ENCODE results near the gene CA7.

Gene CA7

DNA sequence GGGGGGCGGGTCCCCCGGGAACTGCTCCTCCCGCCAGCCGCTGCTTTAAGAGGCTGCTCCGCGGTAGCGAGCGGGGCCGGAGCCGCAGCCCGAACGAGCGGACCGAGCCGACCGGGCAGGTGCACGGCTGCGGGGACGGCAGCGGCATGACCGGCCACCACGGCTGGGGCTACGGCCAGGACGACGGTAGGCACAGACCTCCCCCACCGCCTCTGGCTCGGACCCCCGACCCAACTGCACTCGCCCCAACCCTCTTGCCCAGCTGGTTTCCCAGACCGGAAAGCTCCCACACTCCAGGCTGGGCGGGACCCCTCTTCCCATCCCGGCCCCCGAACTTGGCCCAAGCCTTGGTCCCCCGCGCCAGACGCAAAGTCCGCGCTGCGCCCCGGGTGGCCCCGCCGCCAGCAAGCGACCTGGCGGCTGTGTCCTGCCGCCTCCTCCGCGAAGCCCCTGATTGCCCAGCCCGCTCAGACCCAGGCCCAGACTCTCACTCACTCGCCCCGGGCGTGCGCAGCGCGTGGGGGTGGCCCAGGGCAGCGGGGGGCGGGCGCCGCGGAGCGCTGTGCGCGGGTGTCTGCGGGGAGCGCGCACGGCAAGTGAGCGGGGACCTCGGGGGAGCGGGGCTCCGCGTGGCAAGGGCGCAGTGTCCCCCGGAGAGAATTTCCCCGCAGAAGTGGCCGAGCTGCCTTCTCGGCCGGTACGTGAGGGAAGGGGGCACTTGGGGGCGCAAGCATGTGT is at the start of gene CA7:
Gene CA7, plus strand, starts transcription at position 73 of the 738 bp plus-strand sequence. Its CDS starts 74 bp downstream, at position 147.
- DNase-seq (ENCODE audit: insufficient read length, low spot score) (no peak), FAIRE-seq (no peak)

DNA sequence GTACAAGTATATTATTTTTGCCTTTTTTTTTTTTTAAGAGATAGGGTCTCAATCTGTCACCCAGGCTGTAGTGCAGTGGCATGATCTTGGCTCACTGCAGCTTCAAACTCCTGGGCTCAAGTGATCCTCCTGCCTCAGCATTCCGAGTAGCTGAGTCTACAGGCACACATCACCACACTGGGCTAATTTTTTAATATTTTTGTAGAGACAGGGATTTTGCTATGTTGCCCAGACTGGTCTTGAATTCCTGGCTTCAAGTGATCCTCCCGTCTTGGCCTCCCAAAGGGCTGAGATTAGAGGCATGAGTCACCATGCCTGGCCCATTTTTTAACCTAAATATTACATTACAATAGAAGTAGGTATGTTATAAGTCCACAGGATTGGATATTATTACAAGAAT is 46.1 kb upstream of the CA7 start:
- DNase-seq (ENCODE audit: insufficient read length, low spot score) (no peak), FAIRE-seq (no peak)

DNA sequence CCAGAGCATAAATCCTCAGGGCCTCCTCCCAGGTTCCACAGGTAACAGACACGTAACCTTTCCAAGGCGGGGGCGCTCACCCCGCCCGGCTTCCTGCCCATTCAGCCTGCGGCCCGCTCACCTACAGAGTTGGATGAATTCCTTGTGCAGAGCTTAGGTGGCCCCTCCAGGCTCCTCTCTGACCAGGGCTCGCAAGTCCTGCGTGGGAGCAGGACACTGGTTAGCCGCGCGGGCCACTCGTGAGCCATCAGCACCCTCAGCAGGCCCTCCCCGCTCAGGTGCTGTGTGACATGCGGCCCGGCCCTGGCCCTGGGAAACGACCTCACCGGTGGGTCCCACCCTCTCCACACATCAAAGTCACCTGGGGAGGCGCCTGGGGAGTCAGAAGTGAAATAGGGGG is 43.4 kb upstream of the CA7 start:
- DNase-seq (ENCODE audit: insufficient read length, low spot score) (no peak), FAIRE-seq (no peak)

DNA sequence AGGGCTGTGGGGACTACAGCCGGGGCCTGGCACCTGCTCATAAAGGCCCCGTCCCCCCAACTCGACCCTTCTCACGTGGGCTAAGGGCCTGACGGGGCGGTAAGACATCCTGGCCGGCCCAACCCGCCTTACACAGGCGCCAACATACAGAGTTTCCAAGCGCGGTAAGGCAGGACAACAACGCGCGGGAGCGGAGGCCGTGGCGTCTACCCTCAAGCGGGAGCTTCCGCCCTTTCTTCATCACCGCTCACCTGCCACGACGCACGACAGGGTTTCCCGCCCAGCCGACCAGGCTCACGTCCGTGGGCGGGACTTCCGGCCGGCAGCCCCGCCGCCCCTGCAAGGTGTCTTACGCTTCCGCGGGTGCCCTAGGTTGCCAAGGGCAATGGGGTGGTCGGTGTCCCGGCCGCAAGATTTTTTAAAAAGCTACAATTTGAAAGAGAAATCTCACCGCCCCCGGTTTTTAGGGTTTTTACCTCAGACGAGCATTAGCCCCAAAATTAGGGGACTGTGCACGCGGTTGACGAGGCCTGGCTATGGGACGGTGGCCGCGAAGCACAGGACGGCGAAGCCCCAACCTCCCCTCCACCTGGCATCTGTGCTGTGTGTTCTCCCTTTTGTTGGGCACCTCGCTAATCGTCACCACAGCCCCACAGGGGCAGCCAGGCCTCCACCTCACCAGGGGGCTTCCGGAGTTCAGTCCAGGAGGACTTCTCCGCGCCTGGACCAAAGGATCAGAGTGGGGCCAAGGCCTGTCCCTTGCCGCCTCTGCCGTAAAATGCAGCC is 42.7 kb upstream of the CA7 start, which contains the start of gene TERB1:
Gene TERB1, minus strand, starts transcription at position 265 of the 786 bp plus-strand sequence. CDS start 4,786 bp downstream, outside the sequence.
- DNase-seq (ENCODE audit: insufficient read length, low spot score), result no peak
- FAIRE-seq, result no peak

DNA sequence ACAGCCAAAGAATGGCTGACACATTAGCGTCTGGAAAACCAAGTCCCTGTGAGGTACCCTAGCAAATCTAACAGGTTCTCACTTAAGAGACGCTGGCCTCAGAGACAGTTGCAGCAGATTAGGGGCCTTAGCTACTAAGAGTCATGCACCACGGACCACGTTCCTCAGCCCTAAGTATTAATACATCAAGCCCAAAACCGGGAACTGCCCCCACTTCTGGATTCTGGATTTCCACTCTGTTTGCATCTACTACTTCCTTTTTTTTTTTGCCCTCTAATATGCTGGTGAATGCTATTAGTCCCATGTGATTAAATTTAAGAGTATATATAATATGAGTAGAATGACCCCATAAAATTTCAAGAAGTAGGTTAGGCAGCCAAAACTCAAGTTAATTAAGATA is 42.1 kb upstream of the CA7 start:
- FAIRE-seq (no peak), DNase-seq (ENCODE audit: insufficient read length, low spot score) (no peak)

DNA sequence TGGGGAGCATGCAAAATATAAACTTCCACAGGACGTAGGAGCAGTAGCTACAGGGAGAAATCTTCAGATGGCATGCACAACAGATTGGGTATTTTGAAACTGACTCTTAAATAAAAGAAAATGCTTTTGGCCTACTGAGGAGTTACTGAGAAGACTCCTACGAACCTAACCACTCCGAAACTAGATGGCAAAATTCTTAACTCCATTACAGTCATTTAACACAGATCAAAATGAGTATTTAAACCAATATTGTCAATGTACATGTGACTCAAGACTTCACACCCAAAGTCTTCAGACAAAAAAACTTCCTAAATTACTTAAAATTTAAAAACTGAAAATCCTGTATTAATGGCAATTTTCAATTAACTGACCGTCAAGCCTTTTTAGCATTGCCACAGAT is 34.4 kb upstream of the CA7 start:
- DNase-seq (ENCODE audit: insufficient read length, low spot score), result no peak
- FAIRE-seq, result no peak

DNA sequence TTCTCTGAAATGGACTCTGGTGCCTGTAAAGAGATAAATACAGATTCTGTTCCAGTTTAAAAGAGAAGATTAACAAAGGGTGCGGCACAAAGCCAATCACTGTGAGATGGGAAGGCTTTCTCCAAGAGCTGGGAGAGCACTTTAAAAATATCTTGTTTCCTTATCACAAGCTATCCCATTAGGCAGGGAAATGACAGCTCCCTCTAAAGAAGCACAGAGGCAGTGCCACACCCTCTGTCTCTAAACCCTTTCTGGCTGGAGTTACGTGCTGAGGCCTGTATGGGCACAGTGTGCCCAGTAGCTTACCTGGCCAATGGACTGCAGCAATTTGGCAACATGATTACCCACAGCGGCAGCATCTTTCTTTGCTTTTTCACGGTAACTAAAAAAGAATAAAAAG is 33.8 kb upstream of the CA7 start:
- DNase-seq (ENCODE audit: insufficient read length, low spot score) (no peak), FAIRE-seq (no peak)

DNA sequence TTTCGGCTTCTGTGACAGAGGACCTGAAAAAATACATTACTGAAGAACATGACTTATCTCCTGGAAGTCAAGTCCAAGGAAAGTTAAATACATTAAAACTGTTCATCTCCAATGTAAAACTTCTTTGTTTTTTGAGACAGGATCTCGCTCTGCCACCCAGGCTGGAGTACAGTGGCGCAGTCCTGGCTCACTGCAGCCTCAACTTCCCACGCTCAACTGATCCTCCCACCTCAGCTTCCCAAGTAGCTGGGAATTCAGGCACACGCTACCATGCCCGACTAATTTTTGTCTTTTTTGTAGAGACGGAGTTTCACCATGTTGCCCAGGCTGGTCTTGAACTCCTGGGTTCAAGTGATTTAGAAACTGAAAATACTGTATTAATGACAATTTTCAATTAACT is 33.2 kb upstream of the CA7 start:
- DNase-seq (ENCODE audit: insufficient read length, low spot score) (no peak), FAIRE-seq (no peak)

DNA sequence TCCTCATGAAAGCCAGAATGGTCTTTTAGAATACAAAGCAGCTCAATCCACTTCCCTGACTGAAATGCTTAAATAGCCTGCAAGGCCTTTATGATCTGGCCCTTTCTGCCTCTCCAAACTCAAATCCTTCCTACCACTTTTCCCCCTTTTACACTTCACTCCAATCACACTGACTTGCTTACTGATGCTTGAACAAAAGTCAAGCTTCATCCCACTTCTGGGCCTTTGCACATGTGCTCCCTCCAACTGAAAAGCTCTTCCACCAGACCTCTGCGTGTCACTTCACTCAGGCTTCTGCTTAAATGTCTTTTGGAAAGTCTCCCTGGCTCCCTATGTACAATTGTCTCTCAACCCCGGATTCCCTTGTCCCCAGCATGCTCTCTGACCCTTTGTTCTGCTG is 29.5 kb upstream of the CA7 start:
- DNase-seq (ENCODE audit: insufficient read length, low spot score), result no peak
- FAIRE-seq, result no peak

DNA sequence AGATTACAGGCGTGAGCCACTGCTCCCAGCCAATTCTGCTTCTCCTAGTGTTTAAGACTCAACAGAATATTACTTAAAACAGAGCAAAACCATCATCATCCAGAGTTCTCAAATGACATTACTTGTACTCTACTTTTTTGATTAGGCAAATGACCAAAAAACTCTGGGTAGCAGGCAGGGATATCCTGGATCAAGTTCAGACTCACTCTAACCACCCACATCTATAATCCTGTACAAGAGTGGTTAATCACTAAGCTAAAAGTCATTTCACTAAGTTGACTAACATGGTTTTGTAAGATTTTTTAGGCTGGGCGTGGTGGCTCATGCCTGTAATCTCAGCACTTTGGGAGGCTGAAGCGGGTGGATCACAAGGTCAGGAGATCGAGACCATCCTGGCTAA is 20.2 kb upstream of the CA7 start:
- DNase-seq (ENCODE audit: insufficient read length, low spot score) (no peak), FAIRE-seq (no peak)

DNA sequence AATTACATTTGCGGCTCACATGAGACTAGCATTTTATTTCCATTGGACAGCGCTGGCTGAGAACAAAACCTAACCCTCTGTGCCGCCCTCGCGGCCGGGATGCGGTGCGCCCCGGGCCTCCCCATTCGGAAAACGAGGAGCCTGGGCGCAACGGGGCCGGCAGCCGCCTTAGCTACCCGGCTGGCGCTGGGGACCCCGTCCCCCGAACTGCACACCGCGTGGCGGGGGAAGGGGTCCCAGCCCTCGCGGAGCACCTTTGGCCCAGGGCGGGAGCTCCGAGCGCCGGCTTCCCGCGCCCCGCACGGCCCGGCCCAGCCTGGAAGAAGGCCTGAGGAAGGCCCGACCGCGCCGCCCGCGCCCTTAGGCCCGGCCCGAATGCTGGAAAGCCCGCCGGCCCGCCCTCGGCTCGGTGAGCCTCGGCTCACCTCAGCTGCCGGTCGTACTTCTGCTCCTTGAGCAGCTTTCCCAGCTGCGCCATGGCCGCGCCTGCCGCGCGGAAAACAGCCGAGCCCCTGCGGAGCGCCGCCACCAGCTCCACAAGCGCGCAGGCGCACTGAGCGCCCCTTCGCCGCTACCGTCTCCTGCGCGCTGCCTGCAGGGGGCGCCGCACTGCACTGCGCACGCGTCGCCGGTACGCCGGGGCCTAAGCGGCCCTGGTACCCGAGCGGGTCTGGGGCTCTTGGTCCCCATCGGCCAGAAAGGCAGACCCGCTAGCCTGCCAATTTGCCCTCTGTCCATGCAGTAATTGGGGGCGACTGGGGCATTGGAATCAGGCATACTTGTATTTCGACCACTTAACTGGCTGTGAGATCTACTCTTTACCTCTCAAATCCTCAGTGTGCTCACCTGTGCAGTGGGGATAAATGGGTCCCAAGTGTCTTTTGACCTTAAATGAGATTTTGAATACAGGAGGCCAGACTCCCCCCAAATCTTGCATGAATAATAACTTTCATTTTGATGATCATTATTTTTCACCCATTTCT is 13.5 kb upstream of the CA7 start, which contains the start of gene NAE1:
Gene NAE1, minus strand, starts transcription at position 555 of the 983 bp plus-strand sequence. Its CDS starts 77 bp downstream, at position 478.
- FAIRE-seq, result peak; percentile 89
- peak; percentile 86 for DNase-seq (ENCODE audit: insufficient read length, low spot score)

DNA sequence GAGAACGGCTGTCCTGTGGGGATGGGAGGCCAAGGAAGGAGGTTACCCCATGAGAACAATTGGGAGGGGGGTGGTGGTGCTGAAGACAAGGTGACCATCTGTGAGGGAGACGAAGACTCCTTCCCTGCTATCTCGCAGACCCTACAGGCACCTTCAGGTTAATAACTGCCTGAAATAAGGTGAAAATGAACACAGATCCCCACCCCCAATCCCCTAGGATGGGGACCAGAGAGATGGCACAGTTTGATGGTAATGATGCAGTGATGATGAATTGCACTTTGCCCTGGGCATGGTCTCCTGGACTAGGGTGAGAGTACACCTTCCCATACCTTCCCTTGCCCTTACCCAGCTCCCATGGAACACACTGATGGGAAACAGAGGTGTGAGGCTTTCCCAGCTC is 12.0 kb upstream of the CA7 start:
- DNase-seq (ENCODE audit: insufficient read length, low spot score), result no peak

DNA sequence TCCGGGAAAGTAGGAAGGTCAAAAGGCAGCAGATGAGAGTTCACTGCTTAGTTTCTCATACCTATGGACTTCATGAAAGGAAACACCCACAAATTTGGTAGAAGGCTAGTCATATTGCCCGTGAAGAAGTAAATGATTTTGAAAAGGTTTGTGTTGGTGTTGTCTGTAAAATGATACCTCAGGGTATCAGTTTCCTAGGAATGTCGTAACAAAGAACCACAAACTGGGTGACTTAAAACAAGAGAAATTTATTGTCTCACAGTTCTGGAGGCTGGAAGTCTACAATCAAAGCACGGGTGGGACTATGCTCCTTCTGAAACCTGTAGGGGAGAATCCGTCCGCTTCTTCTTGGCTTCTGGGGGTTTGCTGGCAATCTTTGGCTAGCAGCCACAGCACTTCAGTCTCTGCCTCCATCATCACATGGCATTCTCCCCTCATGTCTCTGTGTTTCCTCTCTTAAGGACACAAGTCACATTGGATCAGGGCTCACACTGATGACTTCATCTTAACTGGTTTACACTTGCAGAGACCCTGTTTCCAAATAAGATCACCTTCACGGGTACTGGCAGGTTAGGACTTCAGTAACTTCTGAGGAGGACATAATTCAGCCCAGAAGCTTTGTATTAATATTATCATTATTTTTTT is 11.4 kb upstream of the CA7 start:
- FAIRE-seq (no peak), DNase-seq (ENCODE audit: insufficient read length, low spot score) (no peak)

More for the DNA sequence above, 12.0 kb upstream of the CA7 start:
- FAIRE-seq, result no peak

DNA sequence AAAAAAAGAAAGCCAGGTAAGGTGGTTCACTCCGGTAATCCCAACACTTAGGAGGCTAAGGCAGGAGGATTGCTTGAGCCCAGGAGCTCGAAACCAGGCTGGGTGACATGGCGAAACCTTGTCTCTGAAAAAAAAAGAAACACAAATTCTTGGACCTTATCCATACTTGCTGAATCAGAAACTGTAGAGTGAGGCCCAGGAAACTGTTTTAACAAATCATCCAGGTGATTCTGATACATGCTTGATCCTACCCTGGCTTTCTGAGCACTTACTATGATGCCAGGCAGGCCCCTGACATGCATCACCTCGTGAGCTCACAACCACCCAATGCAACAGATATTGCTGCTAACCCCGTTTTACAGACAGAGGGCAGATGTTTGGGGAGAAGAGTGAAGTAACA is 9.5 kb upstream of the CA7 start:
- FAIRE-seq (no peak), DNase-seq (ENCODE audit: insufficient read length, low spot score) (no peak)

DNA sequence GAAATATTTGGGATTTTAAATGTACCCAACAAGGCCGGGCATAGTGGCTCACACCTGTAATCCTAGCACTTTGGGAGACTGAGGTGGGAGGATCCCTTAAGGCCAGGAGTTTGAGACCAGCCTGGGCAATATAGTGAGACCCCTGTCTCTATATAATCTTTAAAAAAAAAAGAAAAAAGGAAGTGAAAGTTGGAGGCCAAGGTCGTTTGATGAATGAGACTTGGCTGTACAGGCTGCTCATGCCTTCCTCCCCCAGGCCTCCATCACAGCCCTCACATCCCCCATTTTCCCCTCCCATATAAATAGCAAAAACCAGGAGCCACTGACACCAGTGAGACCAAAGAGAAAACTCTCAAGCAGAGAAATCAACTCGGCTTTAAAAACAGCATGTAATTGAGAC is 3.3 kb upstream of the CA7 start:
- DNase-seq (ENCODE audit: insufficient read length, low spot score) (no peak), FAIRE-seq (no peak)

DNA sequence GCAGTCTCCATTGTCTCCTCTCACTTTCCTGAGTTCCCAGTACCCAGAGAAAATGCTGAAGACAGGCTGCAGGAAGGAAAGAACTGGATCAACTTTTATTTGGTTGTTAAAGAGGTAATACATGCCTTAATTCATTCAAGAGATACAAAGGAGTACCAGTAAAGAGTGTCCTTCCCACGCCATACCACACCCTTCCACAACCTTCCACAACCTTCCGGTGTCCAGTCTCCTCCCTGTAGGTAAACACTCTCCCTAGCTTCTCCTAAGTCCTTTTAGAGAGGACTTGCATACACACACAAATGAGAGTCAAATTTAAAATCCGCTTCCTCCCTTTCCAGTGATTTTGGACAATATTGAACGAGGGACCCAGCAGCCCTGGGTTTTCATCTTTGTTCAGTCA is 2.8 kb upstream of the CA7 start:
- DNase-seq (ENCODE audit: insufficient read length, low spot score), result no peak
- no peak for FAIRE-seq

DNA sequence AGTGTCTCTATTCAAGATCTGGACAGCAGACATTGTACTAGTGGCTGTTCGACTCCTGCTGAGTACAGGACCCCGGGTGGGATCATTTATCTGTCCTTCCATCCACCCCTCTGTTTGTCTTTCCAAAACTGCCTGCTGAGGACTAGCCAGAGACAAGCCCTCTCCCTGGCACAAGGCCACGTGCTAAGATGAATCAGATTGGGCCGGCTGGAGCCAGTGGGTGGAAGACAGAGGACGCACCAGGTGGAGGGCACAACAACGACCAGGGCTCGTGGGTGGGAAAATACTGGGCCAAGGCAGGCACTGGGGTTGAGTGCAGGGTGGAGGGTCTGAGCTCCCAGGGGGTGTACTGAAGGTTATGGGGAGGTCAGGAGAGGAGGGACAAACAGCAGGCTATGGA is 1.4 kb upstream of the CA7 start:
- DNase-seq (ENCODE audit: insufficient read length, low spot score) (no peak), FAIRE-seq (no peak)

DNA sequence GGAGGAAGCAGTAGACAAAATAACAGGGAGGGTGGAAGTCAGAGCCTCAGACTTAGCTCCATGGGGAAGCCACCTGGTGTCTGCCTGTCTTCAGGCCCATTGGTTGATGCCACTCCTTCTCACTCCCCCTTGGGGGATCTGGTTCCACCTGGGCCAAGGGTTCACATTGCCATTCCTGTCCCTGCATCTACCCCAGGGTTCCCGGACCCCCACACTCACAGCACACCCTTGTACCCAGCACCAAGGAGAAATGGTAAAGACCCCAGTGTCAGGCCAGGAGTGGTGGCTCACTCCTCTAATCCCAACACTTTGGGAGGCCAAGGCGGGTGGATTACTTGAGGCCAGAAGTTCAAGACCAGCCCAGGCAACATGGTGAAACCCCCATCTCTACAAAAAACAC is 1.0 kb upstream of the CA7 start:
- no peak for FAIRE-seq
- DNase-seq (ENCODE audit: insufficient read length, low spot score), result no peak

DNA sequence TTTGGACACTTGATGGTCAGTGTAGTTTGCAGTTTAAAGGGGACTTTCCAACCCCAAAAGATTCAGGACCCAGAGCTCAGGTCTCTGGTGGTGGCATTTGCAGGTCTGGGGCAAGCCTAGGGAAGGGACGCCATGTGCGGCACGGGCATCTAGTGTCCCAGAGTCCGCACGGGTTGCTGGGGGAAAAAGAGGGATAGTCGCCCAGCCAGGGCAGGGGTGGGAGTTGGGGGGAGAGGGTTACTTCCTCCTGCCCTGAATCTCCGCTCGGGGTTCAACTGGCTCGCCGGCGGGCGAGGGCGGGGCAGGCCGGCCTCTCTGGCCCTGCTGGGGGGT is 239 bp upstream of the CA7 start:
- no peak for DNase-seq (ENCODE audit: insufficient read length, low spot score)
- no peak for FAIRE-seq

DNA sequence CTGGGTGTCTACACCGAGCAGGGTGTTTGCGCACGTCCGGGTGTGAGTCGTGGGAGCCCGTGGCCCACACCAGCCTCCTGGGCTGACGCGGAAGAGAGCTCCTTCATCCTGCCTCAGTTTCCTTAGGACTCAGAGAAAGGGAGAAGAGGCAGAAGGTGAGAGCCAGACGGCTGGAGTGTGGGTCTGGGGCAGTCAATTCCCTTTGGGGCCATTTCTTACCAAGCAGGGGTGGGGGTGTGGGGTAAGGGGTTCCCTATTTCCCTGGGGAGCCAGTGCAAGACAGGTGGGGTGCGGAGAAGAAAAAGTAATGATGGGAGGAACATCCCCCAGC is 831 bp downstream of the CA7 start:
- no peak for FAIRE-seq
- DNase-seq (ENCODE audit: insufficient read length, low spot score), result no peak

DNA sequence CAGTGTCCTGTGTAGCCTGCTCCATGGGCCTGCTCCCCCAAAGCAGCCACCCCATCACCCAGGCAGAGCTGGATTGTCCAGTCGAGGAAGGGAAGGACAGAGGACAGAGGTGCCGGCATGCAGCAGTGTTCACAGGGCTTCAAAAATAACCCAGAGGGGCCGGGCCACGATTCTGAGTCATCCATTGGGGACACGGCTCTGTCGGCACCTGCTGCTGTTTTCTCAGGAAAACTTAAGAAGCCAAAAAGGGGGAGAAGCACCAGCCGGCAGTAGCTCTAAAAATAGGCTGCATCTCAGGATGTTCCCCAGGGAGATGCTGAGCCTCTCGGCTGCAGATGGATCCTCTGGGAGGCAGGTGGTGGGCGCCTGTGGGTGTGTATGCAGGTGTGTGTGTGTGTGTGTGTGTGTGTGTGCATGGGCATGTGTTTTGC is 1.6 kb downstream of the CA7 start:
- DNase-seq (ENCODE audit: insufficient read length, low spot score), result no peak
- no peak for FAIRE-seq

All from GM19239 (cell line).